OCI-LY1 (cell line): ENCODE data around the gene MRPL10.

Experiments
- CTCF ChIP-seq: fragments of 200-600 bp; sonication (generic), shearing (Covaris generic); IDR thresholded peaks from 2 replicates; pipeline ENCODE4 v1.5.1; 2017; ENCODE audit warnings: mild to moderate bottlenecking, antibody characterized with exemption, low read length, moderate library complexity, mixed read lengths
- EZH2 ChIP-seq: fragments of 200-600 bp; sonication (generic), shearing (Covaris generic); IDR thresholded peaks from 2 replicates; pipeline ENCODE4 v1.8.0; 2017; ENCODE audit warnings: borderline replicate concordance, mixed run types, mild to moderate bottlenecking, antibody characterized with exemption, low read length, moderate library complexity, mixed read lengths

GRCh38 chr17:47857551-47858455 is 26.5 kb upstream of the MRPL10 start:
- no peak for TF ChIP-seq CTCF
- no peak for TF ChIP-seq EZH2
